Erythroblast (primary cell): ENCODE data around the gene HNF4A.

Experiments
- GATA1 ChIP-seq: IDR thresholded peaks from 2 replicates; pipeline ENCODE4 v1.6.1; 2011; ENCODE audit warnings: low read depth, mild to moderate bottlenecking, control low read depth, low read length, moderate library complexity
- POLR2A ChIP-seq: IDR thresholded peaks from 2 replicates; pipeline ENCODE4 v1.6.1; 2011; ENCODE audit warnings: mild to moderate bottlenecking, low read length

DNA sequence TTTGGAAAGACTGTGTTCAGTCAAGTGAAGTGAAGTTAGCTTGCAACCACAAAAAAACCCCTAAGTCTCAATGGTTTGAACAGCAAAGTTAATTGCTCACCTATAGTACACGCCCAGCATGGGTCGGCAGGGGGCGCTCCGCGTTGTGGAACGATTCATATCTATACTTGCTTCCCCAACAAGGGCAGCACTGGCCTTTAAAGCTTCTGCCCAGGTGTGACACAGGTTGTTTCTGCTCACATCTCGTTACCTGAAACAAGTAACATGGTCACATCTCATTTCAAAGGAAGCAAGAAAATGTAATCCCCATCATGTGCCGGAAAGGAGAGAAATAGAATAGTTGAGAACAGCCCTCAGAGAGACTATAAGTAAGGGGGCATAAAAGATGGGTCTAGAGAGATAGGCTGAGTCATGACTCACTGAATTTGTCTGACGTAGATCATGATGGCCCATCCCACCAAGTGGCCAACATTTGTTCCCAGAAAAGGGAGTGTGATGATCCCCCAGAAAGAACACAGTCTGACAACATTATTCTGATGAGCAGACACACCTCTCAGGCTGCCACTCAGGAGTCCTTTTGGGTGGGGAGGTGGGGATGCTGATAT, 29.0 kb downstream of the HNF4A start:
- TF ChIP-seq POLR2A (no peak), GATA1 (no peak)
